NCI-H2171 treated with DMSO at 0.1 percent for 48 hours (cell line): Measurements from ENCODE around the gene ARID5B.
A peak's percentile ranks its signal among the peaks of the same experiment; 100 is the strongest.
"Not testable (repeated sequence)": the region's sequence is repeated elsewhere in the genome, so short reads cannot be mapped to it uniquely, and the experiment has no call there.

Source experiments
- DNase-seq: peaks from one replicate; lab custom pipeline; 2025; lab: John Stamatoyannopoulos, UW

Gene ARID5B, protein sequence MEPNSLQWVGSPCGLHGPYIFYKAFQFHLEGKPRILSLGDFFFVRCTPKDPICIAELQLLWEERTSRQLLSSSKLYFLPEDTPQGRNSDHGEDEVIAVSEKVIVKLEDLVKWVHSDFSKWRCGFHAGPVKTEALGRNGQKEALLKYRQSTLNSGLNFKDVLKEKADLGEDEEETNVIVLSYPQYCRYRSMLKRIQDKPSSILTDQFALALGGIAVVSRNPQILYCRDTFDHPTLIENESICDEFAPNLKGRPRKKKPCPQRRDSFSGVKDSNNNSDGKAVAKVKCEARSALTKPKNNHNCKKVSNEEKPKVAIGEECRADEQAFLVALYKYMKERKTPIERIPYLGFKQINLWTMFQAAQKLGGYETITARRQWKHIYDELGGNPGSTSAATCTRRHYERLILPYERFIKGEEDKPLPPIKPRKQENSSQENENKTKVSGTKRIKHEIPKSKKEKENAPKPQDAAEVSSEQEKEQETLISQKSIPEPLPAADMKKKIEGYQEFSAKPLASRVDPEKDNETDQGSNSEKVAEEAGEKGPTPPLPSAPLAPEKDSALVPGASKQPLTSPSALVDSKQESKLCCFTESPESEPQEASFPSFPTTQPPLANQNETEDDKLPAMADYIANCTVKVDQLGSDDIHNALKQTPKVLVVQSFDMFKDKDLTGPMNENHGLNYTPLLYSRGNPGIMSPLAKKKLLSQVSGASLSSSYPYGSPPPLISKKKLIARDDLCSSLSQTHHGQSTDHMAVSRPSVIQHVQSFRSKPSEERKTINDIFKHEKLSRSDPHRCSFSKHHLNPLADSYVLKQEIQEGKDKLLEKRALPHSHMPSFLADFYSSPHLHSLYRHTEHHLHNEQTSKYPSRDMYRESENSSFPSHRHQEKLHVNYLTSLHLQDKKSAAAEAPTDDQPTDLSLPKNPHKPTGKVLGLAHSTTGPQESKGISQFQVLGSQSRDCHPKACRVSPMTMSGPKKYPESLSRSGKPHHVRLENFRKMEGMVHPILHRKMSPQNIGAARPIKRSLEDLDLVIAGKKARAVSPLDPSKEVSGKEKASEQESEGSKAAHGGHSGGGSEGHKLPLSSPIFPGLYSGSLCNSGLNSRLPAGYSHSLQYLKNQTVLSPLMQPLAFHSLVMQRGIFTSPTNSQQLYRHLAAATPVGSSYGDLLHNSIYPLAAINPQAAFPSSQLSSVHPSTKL

DNA sequence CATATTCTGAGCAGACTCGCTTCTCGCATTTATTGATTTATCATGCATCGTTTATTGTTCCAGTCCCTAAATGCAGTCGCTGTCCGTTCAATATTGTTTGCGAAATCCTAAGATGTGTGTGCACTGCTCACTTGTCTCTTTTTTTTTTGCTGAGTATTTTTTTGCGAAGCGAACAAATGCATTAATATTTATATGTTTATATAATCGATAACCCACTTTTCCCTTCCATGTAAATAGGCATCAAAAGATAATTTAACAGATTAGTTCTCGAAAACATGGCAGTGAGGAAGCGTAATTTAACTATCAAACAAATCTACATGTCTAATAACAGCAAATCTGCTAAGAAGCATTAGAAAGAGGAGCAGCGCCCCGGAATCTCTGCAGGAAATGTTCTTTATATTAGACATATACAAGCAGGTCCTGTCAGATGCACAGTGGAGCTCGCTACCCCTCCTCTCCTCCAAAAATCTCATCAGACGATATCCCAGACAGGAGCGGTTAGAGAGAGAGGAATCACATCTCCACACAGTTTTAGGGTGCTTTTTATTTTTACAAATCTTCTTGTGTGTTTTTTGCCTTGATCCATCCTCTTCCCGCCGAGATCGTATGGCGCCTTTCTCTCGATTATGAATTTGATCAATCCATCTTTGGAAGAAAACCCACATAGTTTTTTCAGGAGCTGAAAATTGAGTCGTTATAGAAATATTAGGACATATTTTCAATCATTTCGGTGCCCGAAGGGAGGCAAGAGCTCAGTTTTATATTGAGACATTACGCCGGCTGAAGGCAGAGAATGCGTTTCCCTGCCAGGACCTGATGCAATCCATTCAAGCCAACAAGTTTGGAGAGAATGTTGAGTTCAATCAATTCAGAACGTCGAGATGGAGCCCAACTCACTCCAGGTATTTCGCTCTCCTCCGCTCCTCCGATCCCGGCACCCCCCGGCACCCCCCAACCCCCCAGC lies at the start of gene ARID5B:
Gene ARID5B, plus strand, starts transcription at position 871 of the 964 bp plus-strand sequence. Its CDS starts 11 bp downstream, at position 882.
- peak; percentile 54 for DNase-seq

DNA sequence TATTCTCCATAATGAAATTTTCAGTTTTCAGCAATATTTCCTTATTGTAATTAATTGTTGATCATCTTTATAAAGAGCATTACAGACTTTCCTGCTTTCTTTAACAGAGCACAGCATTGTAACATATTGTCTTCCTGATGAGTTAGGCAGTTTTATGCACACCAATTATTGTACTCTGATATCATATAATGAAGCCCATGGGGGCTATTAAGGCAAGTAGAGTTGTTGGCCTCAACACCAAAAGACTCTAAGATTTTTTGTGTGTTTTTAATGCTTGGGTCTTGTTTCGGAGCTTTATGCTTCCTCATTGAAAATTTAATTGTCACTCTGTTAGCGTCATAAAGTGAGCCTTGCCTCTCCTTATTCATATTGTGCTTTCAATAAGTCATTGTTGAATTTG lies 49.2 kb upstream of the ARID5B start:
- no peak for DNase-seq

DNA sequence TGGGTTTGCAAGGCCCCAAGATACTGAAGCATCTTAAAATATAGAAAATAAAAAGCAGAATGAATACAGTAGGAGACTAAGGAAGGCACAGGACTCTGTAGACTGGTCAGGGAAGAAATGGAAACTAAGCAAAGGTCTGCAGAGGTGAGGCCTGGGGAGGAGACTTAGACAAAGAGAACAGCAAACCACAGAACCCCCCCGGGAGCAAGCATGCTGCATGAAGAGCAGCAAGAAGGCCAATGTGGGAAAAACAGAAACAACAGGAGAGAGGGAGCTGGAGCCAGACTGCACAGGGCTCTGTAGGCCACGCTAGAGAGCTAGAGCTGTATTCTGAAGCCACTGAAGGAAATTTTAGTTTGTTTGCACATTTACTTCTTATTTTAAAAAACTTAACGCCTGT lies 45.7 kb upstream of the ARID5B start:
- DNase-seq, result no peak

DNA sequence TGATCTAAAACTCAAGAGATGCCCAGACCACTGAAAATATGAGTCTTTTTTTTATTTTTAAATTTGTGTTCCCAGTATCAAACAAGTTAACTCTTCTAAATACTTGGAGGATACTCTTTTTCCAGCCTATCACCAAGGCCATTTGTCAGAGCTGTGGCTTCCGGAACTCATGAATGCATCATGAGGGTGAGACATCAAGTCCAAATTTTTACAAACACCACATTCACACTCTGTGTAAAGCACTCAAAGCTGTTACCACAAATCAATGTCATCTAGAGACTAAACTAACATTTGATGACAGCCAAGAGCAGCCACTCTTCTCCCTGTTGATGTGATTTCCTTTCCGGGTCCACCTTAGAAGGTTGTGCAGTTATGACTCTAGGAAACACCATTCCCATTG lies 43.8 kb upstream of the ARID5B start:
- no peak for DNase-seq

DNA sequence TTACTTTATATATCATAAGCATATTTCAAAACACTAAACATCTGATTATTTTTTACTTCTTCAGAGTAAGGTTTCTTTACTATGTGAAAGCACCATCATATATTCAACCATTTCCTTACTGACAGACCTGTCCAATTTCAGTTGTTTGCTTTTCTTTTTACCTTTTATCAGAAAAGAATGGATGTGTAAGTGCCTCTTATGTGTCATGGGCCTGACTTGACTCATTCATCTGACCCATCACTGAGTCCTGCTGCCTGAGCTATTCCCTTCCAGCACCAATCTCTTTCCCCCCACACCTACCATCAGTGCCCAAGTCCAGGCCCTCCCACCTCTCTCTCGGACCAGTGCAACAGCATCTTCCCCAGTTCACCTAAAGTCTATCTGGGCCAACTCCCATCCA lies 41.7 kb upstream of the ARID5B start:
- no peak for DNase-seq

DNA sequence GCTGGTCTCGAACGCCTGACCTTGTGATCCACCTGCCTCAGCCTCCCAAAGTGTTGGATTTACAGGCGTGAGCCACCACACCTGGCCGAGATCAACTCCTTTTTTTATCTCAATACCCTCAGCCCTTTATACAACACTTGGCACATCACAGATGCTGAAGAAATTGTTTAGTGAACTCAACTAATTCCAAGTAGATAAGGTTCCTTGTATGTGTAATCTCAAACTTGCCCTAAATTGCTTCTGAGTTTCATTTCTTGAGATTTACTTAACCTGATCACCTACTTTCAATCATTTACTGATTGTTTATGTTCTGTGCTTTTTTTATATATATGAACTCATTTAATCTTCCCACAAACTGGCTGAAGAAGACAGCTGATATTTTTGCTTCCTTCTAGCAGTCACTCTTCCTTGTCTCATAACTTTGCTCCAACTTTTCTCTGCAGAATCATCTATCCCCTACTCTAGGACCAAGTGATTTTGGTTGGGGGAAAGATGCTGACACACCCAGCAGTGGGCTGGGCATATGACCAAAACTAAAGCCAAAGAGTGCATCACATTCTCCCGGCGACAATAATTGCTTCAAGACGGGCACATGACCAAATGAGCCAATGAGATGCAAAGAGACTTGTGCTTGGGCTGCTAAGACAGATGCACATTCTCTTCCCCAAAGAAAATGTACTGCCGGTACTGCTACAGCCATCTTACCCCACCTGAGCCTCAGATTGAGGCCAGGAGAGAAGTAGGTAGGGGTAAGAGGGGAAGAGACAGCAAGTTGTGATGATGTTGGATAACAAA lies 40.3 kb upstream of the ARID5B start:
- DNase-seq, result no peak

DNA sequence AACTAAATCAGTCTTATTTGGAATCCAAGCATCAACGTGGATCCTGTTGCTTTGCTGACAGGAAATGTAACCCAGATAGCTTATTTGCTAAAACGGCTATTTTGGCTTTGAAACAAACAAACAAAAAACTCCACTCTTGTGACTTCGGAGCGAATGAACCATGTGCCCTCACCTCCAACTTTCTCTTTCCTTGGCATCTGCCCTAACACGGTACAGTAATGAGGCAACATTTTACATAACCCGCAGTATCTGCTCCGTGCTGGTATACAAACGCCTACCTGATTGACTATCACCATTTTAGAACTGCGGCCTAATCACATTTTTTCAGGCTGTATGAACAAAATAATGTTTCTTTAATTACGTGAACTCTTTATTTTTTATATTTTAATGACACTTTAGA lies 37.5 kb upstream of the ARID5B start:
- DNase-seq, result no peak

DNA sequence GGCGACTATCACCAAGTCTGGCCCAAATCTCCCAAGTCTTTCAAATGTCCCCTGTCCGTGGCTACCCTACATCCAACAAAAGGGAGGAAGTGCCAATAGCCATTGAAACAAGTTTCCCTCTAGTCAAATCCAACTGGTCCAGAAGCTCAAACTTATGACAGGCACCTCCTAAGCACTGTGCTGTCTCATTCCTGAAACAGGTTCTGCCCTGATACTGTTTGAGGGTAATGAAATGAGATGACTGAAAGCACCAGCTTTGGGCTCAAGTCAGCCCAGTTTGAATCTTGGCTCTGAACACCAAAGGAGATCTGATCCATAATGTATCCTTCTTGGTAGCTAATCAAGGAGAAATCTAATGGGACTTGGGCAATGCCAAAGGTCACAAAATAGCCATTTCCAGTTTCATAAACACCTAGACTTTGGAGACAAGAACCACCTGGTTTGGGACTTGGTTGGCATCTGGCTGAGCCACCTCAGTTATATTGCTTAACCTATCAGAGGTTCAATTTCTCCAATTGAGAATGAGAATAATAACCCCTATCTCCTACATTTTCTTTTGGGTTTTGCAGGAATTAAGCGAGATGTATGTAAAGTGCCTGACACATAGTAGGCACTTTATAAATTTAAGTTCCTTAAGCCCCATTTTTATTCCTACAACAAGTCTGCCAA lies 34.7 kb upstream of the ARID5B start:
- no peak for DNase-seq

DNA sequence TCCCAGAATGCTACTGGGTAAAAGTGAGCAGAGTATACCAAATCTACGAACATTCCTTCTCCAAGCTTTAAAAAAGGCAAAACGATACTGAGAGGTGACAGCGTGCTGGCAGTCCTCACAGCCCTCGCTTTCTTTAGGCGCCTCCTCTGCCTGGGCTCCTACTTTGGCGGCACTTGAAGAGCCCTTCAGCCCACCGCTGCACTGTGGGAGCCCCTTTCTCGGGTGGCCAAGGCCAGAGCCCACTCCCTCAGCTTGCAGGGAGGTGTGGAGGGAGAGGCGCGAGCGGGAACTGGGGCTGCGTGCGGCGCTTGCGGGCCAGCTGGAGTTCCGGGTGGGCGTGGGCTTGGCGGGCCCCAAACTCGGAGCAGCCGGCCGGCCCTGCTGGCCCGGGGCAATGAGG lies 34.1 kb upstream of the ARID5B start:
- not testable (repeated sequence) for DNase-seq

DNA sequence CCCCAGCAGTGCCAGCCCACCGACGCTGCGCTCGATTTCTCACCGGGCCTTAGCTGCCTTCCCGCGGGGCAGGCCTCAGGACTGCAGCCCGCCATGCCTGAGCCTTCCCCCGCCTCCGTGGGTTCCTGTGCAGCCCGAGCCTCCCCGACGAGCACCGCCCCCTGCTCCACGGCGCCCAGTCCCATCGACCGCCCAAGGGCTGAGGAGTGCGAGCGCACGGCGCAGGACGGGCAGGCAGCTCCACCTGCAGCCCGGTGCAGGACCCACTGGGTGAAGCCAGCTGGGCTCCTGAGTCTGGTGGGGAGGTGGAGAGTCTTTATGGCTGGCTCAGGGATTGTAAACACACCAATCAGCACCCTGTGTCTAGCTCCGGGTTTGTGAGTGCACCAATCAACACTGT lies 33.7 kb upstream of the ARID5B start:
- not testable (repeated sequence) for DNase-seq

DNA sequence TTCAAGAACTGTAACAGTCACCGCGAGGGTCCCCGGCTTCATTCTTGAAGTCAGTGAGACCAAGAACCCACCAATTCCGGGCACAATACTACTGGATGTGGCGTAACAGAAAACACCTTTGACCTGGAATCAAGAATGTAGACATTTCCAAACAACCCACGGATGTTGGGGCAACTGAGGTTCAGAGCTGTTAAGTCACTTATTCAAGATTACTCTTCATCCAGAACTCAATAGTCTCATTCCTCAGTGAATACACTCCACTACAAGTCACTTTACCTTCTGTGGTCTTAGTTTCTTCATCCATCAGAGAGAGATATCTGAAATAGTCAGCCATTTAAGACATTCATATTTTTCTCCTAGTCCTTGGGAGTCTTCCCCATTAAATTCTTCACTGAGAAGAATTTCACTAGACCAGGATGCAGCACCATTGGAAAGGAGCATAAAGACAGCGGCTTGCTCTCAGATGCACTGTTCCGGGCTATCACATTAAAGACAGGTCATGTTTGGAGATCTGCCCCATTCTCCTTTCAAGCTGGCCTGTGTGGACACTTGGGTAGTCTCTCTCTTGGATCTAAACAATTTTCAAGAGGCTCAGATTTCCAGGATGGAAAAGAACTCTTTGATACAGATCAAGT lies 32.3 kb upstream of the ARID5B start:
- no peak for DNase-seq

DNA sequence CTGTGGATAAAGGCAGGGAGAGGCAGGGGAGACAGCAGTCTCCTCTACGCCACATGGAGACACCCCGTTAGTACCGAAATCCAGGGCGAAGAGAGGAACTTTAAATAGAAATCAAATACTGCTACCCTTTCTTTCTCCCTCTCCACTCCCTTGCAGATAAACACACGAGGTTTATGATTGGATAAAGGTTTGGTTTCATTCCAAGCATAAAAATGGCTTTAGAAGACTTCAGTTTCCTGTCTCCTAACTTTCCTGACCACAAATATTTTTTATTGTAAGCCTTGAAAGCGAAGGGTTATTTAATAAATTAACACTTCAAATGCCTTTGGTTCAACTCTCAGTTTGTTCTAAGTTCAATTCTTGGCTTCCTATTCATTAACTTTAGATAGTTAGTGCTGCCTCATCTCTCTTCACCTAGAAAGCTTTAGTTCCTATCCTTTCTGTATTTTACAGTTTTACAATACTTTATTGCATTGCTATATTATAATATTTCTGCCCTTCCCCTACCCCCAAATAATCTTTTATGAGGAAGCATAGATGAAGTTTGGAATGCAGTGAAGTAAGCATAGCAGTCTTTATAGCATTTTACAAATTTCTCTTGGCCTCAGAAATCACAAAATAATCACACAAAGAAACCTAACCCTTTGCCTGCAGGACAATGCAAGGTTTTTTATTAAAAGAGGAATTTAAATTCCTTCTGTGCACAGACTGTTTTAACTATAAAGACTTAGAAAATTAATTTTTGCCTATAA lies 31.5 kb upstream of the ARID5B start:
- no peak for DNase-seq

DNA sequence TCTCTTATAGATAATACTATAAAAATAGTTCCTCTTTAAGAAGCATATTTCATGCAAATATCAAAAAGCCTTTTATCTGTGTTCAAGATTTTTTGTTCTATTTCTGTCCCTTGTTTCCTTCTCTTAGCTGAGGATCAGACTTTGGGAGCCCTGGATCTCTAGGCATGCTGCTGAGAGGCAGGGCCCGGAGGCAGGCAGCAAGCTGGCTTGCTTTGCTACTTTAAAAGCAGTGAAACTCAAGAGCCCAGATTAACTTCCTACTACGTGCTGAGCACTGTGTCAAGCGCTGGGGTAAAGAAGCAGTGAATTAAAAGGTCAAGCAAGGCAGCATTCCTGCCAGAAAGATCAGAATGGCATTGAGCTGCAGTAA lies 31.0 kb upstream of the ARID5B start:
- no peak for DNase-seq

DNA sequence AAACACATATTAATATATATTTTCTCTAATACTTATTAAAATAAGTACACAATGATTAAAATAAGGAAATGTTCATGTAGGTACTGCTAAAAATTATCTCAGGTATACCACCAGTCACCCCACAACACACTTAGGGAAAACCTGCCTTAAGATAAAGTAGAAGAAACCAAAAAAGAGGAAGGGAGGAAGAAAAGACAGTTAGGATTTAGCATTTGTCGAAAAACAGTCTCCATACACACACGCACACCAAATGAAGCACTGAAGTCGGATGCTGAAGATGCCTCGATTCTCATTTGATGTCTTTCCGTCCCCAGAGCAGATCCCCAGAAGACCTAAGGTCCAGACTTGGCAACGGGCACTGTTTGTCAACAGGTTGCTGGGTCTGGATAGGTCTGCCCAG lies 30.0 kb upstream of the ARID5B start:
- DNase-seq, result no peak

DNA sequence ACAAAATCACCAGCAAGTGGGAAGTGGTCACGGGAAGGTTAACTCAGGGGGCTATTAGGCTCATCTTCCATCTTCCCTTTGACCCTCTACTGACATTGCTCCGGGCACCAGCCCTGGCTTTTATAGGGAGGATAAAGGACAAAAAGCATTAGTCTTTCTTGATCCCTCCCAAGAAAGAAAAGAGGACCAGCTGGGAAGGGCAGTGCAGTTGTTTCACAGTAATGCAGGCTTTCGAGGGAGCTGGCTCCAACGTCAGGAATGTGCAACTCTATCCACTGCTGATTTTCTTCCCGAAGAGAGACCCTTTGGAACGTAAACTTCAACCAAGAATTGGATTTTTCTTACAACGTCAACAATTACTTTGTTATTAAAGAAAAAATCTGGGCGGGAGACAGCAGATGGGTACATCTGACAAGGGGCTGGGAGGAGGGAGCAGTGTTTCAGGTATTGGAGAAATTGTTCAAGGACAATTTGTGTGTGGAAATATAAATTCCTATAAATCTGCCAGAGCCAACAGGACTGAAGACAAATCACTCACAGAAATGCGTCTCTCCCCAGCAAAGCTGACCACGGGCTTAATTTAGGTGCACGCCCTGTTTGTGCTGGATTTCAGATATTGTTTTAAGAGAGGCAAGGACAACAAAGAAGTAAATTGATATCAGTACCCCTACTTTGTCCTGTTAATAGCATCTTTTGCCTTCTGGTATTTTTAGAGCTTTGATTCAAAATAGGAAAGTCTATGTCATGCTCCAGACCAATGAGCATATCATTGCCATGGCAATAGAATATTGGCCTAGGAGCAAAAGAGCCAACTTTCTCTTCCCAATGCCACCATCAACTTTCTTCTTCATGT lies 23.4 kb upstream of the ARID5B start:
- DNase-seq, result no peak

DNA sequence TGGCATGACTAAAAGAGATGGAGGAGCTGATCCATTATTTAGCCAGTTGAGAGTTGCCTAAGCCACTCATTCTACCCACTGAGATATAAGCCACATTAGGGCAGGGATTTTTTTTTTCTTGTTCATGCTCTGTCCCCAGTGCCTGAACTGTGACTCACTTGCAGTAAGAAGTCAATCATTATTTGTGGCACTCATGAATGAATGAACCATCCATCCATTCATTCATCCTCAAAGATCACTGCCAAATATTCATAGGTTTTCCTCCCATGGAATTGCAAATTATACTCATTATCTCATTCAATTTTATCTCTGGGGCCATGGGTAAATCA lies 22.8 kb upstream of the ARID5B start:
- no peak for DNase-seq

DNA sequence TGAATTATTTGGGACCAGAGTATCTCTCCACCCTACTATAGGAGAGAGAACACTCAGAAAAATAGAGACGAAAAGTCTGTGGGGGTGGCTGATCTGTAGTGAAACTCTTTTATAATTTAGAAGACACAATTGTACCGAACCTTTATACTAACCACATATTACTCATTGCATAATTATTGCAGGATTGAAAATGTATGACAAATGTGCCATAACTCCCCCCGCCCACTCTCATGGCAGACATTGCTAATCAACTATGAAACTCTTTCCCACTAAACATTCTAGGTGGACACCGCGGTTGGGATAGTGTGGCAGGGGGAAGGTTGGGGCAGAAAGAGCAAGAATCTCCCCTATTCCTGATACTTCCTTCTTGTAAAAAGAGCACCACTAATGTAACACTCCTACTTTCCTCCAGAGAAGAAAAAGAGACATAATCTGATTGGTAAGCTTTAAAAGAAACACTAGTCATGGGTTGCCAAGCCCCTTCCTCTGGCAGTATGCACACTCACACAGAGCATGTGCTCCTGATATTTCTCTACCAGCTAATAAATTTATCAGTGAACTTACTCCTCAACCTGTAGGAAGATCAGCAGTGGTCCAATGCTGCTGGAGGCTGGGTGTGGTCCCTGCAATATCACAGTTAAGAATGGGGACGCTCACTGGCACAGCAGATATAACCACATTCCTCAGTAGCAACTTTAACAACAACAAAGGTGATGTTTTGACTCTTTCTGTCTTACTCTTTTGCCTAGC lies 18.7 kb upstream of the ARID5B start:
- DNase-seq, result no peak
